LNCAP (cell line): Measurements from ENCODE around the gene TRABD2B.

Experiments used
- CTCF ChIP-seq: fragments of 450-650 bp; IDR thresholded peaks from 2 replicates; pipeline ENCODE4 v1.5.1; 2017; ENCODE audit warnings: mild to moderate bottlenecking

Gene TRABD2B

DNA sequence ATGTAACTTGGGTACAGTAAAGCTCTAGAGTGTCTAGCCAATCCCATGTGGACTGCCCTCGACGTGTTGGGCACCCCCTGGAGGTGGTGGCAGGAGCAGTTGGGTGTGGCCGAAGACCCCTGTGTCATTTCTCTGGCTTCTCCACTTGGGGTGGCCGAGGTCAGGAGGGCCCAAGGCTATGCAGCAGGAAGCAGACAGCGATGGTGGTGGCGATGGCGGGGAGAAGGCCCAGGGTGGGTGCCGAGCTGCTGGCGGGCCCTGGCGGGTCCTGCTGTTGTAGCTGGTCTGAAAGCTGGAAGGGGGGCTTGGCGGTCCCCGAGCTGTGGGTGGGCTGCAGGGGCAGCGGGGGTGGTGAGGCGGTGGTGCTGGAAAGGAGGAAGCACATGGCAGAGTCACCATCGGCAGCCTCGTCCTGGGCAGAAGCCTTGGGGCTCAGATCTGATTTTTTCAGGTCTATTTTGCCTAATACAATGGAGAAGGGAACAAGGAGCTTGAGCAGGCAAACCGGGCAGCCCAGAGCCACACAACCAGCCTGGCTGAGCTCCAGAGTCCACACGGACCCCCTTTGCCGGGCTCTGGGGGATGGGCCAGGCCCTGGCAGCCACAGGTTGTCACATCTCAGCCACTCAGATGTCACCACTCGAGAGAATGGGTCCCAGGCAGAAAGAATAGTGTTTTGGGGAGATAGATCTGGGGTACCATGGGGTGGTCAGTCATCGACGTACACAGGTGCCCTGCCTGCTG is 231.3 kb downstream of the TRABD2B start:
- TF ChIP-seq CTCF, result no peak

DNA sequence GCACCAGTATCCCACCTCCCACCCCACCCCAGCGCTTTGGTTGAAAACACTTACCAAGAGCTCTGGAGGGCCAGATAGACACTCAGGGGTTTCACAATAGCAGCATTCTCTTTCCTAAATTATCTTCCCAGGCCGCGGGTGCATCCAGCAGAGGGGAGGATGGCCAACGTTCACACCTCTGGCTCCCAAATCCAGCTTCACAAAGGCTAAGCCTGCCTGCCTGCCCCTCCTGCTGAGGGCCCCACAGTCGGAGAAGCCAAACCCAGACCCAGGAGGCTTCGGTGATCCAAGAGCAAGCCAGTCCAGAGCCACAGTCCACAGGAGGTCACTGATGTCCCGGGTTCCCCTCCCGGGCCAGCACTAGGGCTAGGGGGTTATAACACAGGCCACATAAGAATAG is 231.9 kb downstream of the TRABD2B start:
- no peak for TF ChIP-seq CTCF

- no peak for TF ChIP-seq CTCF
Measured at GRCh38 chr1:47764461-47765046, 232.6 kb downstream of the TRABD2B start.

GRCh38 chr1:47763591-47764171 is 233.5 kb downstream of the TRABD2B start:
- TF ChIP-seq CTCF, result no peak

DNA sequence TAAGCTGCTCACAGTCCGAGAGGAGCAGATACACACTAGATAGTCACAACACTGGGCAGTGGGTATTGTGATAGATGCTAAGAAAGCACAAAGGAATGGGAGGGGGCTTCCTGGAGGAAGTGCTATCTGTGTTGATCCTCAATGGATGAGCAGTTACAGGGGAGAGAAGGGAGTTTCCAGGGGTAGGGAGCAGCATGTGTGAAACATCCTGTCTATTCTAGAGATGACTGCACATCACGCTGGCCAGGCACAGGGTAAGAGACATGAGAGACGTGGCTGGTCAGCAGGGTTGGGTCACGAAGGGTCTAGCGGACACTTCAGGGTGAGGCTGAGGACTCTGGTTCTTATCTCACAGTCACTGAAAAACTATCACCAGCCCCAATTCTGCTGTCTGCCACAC is 235.2 kb downstream of the TRABD2B start:
- no peak for TF ChIP-seq CTCF

DNA sequence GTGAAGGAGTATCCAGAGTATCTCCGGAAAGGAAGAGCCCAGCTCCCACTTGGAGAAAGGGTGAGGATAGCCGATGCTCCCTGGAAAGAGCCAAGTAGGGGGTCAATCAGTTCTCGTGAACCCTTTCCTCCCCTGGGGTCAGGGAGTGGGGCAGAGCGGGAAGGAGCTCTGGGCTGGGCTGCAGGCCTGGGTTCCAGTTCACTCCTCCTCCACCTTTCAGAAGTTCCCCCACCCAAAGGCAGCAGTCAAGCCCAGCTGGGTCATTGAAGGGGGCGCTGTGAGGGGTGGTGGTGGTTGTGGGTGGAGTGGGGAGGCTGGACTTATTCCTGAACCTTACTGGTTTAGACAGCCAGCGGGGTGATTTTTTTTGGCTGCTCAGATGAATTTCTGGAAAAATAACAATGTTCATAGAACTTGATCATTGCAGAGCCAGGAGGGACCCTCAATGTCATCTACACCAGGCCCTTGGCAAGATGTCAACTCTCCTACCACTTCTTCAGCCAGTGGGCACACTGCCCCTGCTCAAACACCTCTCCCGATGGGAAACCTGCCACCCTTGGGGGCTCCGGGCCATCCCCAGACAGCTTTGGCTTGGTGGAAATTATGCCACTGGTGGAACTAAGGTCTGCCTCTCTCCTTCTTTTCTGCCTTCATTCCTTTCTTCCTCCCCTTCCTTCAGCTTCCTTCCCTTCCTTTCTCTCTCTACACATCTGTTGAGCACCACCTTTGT is 235.8 kb downstream of the TRABD2B start:
- TF ChIP-seq CTCF, result no peak

- TF ChIP-seq CTCF, result no peak
Measured at GRCh38 chr1:47759936-47760629, 237.1 kb downstream of the TRABD2B start.
